GM23338 (cell line): ENCODE measurements around the gene SIDT1. TPM values are rescaled to one million over a fixed set of nuclear protein-coding genes. Genes with fewer than 3 reads are reported as not detected.
A peak's percentile ranks its signal among the peaks of the same experiment; 100 is the strongest.

Experiments used
- ATAC-seq: fragments of 200-7000 bp; cut with Tn5 transposase; 3 replicates; pipeline ENCODE4 v1.9.1; 2020
- DNase-seq: peaks from one replicate; pipeline ENCODE4 v3.0.0-alpha.2; 2015; ENCODE audit warnings: low spot score
- H2AFZ ChIP-seq: fragments of 200-600 bp; sonication (generic); 2 replicates; pipeline ENCODE4 v1.8.0; 2016; ENCODE audit warnings: antibody characterized with exemption, mild to moderate bottlenecking, moderate library complexity
- H3F3A ChIP-seq: fragments of 200-600 bp; sonication (generic); replicated peaks from 2 replicates; pipeline ENCODE4 v1.8.0; 2017; ENCODE audit warnings: antibody characterized with exemption, mixed run types, low read depth
- H3K27ac ChIP-seq: fragments of 200-600 bp; sonication (generic); 2 replicates; pipeline ENCODE4 v1.6.1; 2016; ENCODE audit warnings: low read depth
- H3K27me3 ChIP-seq: fragments of 200-600 bp; sonication (generic); 2 replicates; pipeline ENCODE4 v1.8.0; 2016; ENCODE audit warnings: mild to moderate bottlenecking, mixed run types, moderate library complexity; ENCODE audit not compliant: insufficient read depth
- H3K36me3 ChIP-seq: fragments of 200-600 bp; sonication (generic); 2 replicates; pipeline ENCODE4 v1.8.0; 2016; ENCODE audit warnings: mild to moderate bottlenecking; ENCODE audit not compliant: insufficient read depth
- H3K4me1 ChIP-seq: fragments of 200-600 bp; sonication (generic); 2 replicates; pipeline ENCODE4 v1.8.0; 2016; ENCODE audit warnings: mild to moderate bottlenecking, moderate library complexity; ENCODE audit not compliant: insufficient read depth
- H3K4me2 ChIP-seq: fragments of 200-600 bp; sonication (generic); 2 replicates; pipeline ENCODE4 v1.7.1; 2017; ENCODE audit warnings: mixed run types
- H3K4me3 ChIP-seq: fragments of 200-600 bp; sonication (generic); 2 replicates; pipeline ENCODE4 v1.6.1; 2016; ENCODE audit warnings: mixed run types
- H3K79me2 ChIP-seq: fragments of 200-600 bp; sonication (generic); replicated peaks from 2 replicates; pipeline ENCODE4 v1.8.0; 2017; ENCODE audit warnings: mild to moderate bottlenecking; ENCODE audit not compliant: insufficient read depth
- H3K9me2 ChIP-seq: fragments of 200-600 bp; sonication (generic); 2 replicates; pipeline ENCODE4 v1.8.0; 2017; ENCODE audit not compliant: insufficient read depth
- H4K20me1 ChIP-seq: fragments of 200-600 bp; sonication (generic); replicated peaks from 2 replicates; pipeline ENCODE4 v1.8.0; 2017; ENCODE audit warnings: mild to moderate bottlenecking; ENCODE audit not compliant: insufficient read depth
- H3K27ac Mint-ChIP-seq: 2 replicates; pipeline ENCODE4 v1.8.0; 2020; ENCODE audit warnings: inconsistent platforms, mild to moderate bottlenecking, moderate library complexity, mixed read lengths
- H3K27me3 Mint-ChIP-seq: 3 replicates; pipeline ENCODE4 v1.8.0; 2022; ENCODE audit warnings: low read depth, mild to moderate bottlenecking, moderate library complexity, mixed read lengths, inconsistent platforms; ENCODE audit not compliant: insufficient read depth, poor library complexity
- H3K36me3 Mint-ChIP-seq: 3 replicates; pipeline ENCODE4 v1.8.0; 2021; ENCODE audit warnings: low read depth, mild to moderate bottlenecking, inconsistent platforms, moderate library complexity, mixed read lengths
- H3K4me1 Mint-ChIP-seq: 3 replicates; pipeline ENCODE4 v1.8.0; 2020; ENCODE audit warnings: mild to moderate bottlenecking, inconsistent platforms, mixed read lengths
- H3K4me3 Mint-ChIP-seq: 3 replicates; pipeline ENCODE4 v1.8.0; 2021; ENCODE audit warnings: moderate library complexity, mild to moderate bottlenecking, inconsistent platforms, mixed read lengths
- H3K9me3 Mint-ChIP-seq: 3 replicates; pipeline ENCODE4 v1.8.0; 2020; ENCODE audit warnings: moderate library complexity, mild to moderate bottlenecking, inconsistent platforms, mixed read lengths
- CREB1 ChIP-seq: fragments of 250-450 bp; sonication (Bioruptor Pico); IDR thresholded peaks from 2 replicates; pipeline ENCODE4 v1.5.0; 2020; ENCODE audit warnings: low read depth, mild to moderate bottlenecking, moderate library complexity
- ETS1 ChIP-seq: IDR thresholded peaks from 2 replicates; pipeline ENCODE4 v1.6.1; 2016; ENCODE audit warnings: antibody characterized with exemption
- EZH2 ChIP-seq: fragments of 200-600 bp; sonication (generic); IDR thresholded peaks from one replicate; pipeline ENCODE4 v1.8.0; 2017; ENCODE audit warnings: antibody characterized with exemption, mild to moderate bottlenecking, low read depth; ENCODE audit not compliant: unreplicated experiment
- EZH2phosphoT487 ChIP-seq: fragments of 200-600 bp; sonication (generic); IDR thresholded peaks from one replicate; pipeline ENCODE4 v1.8.1; 2018; ENCODE audit warnings: antibody characterized with exemption; ENCODE audit not compliant: unreplicated experiment
- JUNB ChIP-seq: IDR thresholded peaks from one replicate; pipeline ENCODE4 v1.6.1; 2016; ENCODE audit warnings: antibody characterized with exemption; ENCODE audit not compliant: unreplicated experiment
- NANOG ChIP-seq: IDR thresholded peaks from 2 replicates; pipeline ENCODE4 v1.6.1; 2016; ENCODE audit warnings: antibody characterized with exemption, borderline replicate concordance
- REST ChIP-seq: IDR thresholded peaks from one replicate; pipeline ENCODE4 v1.6.1; 2018; ENCODE audit warnings: antibody characterized with exemption; ENCODE audit not compliant: unreplicated experiment
- ZNF114 ChIP-seq: fragments of 250-450 bp; sonication (Bioruptor Pico); IDR thresholded peaks from 2 replicates; pipeline ENCODE4 v1.5.0; 2020; ENCODE audit warnings: mild to moderate bottlenecking, moderate library complexity
- polyA plus RNA-seq: library from polyadenylated mRNA; unstranded; fragments of >200 nt; fragmentation: Nextera tagmentation; extraction: Ambion mirVana; gene quantifications from 2 replicates; pipeline ENCODE4 v1.2.1, GENCODE V29; 2016
- total RNA-seq: library from RNA; depleted of rRNA; stranded (reverse); fragments of >200 nt; shearing (Covaris generic); gene quantifications from 2 replicates; pipeline ENCODE4 v1.2.3, GENCODE V29; 2014

SIDT1 gene
- total and polyA plus RNA-seq, 2 experiments from 2014 or later = 0.10 TPM; not detected in 1

GRCh38 chr3:113630956-113631542 is 98.7 kb downstream of the SIDT1 start (continued):
- TF ChIP-seq REST = no peak

GRCh38 chr3:113631573-113631972 is 99.2 kb downstream of the SIDT1 start:
- no peak overlapping the region for H3K27ac Mint-ChIP-seq
- no peaks in the 10 kb centered on the region for H3K79me2 ChIP-seq
- H3K9me2 ChIP-seq = no peaks in the 10 kb centered on the region
- H3K27me3 ChIP-seq = no peaks in the 10 kb centered on the region
- H3F3A ChIP-seq = no peaks in the 10 kb centered on the region
- H3K36me3 Mint-ChIP-seq = no peaks in the 10 kb centered on the region
- H3K4me1 Mint-ChIP-seq = peaks cover 3% of the 10 kb centered on the region; the same call in 1 of the 3 replicates
- DNase-seq (no peak), ATAC-seq (no peak)
- H3K4me3 Mint-ChIP-seq = no peak overlapping the region
- H3K27me3 Mint-ChIP-seq = peaks cover 1% of the 10 kb centered on the region
- H3K4me2 ChIP-seq = no peak overlapping the region
- TF ChIP-seq REST = no peak
- TF ChIP-seq NANOG = no peak
- no peak for TF ChIP-seq ZNF114 (CRISPR knock-in tag)
- TF ChIP-seq CREB1 (CRISPR knock-in tag) = no peak
- no peak for TF ChIP-seq EZH2phosphoT487
- no peak for TF ChIP-seq EZH2
- TF ChIP-seq JUNB = no peak
- TF ChIP-seq ETS1 = no peak
- H2AFZ ChIP-seq = peak overlapping the region; percentile 34; the same call in 1 of the 2 replicates
- H3K4me3 ChIP-seq = no peak overlapping the region
- H4K20me1 ChIP-seq = no peaks in the 10 kb centered on the region
- no peaks in the 10 kb centered on the region for H3K4me1 ChIP-seq
- no peaks in the 10 kb centered on the region for H3K9me3 Mint-ChIP-seq
- H3K36me3 ChIP-seq = no peaks in the 10 kb centered on the region
- no peak overlapping the region for H3K27ac ChIP-seq
